Measurements from ENCODE around the gene ARID3A.
A peak's percentile ranks its signal among the peaks of the same experiment; 100 is the strongest.

ARID3A gene

GRCh38 chr19:907183-907853 lies 18.5 kb upstream of the ARID3A start:
- Histone ChIP-seq H3K9me2 (replicated peaks; ENCODE audit: insufficient read depth, low read length) (no peaks in the 10 kb centered on the region), H3K9me3 (ENCODE audit: insufficient read depth, low read length) (no peaks in the 10 kb centered on the region), H3K27me3 (ENCODE audit: low read length) (no peaks in the 10 kb centered on the region), H3K4me2 (ENCODE audit: low read depth, low read length, poor library complexity, severe bottlenecking) (no peak overlapping the region), H3F3A (ENCODE audit: insufficient read depth) (no peaks in the 10 kb centered on the region), H3K79me2 (ENCODE audit: insufficient read depth, low read length) (no peaks in the 10 kb centered on the region), H2AFZ (ENCODE audit: low read depth, low read length, severe bottlenecking) (no peak overlapping the region), H3K36me3 (ENCODE audit: low read length) (no peaks in the 10 kb centered on the region), H3K9ac (ENCODE audit: low read length) (no peak overlapping the region), H3K27ac (ENCODE audit: low read depth, low read length) (no peak overlapping the region), H3K4me3 (ENCODE audit: insufficient read depth, low read length, poor library complexity, severe bottlenecking) (no peak overlapping the region), H4K20me1 (ENCODE audit: low read depth, low read length) (no peaks in the 10 kb centered on the region)
- TF ChIP-seq EZH2phosphoT487 (conservative IDR thresholded peaks at IDR 0.05; ENCODE audit: low read length) (no peak), CTCF (IDR thresholded peaks at IDR 0.05; ENCODE audit: insufficient read depth, low read length, poor library complexity, severe bottlenecking) (no peak)

DNA sequence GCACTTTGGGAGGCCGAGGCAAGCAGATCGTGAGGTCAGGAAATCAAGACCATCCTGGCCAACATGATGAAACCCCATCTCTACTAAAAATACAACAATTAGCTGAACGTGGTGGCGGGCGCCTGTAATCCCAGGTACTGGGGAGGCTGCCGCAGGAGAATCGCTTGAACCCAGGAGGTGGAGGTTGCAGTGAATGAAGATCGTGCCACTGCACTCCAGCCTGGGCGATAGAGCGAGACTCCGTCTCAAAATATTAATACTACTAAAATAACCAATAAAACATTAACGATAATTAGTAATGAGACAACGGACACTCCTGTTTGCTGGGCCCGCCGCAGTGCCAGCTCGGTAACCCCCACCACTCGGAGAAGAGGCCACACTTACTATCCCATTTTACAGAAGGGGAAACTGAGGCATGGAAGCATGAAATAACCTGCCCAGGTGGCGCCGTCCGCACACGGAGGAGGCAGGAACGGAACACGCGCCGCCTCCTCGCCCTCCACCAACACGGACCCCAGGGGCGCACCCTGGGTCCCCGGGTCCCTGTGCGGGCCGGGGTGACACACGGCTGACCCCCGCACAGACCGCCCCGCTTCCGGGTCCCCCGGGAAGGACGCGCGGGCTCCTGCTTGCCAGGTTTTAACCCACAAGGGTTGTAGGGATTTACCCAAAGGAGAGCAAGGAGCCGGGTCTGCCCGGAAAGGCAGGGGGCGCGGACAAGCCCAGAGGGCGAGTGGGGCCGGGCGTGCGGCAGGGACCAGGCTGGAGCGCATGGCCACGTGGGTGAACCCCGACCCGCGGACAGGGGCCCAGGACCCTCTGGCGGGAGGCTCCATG lies 14.4 kb upstream of the ARID3A start:
- no peak for TF ChIP-seq EZH2phosphoT487 (conservative IDR thresholded peaks at IDR 0.05; ENCODE audit: low read length)
- TF ChIP-seq CTCF (IDR thresholded peaks at IDR 0.05; ENCODE audit: insufficient read depth, low read length, poor library complexity, severe bottlenecking): no peak
- Histone ChIP-seq H4K20me1 (ENCODE audit: low read depth, low read length) (no peaks in the 10 kb centered on the region), H3F3A (ENCODE audit: insufficient read depth) (no peaks in the 10 kb centered on the region), H3K36me3 (ENCODE audit: low read length) (no peaks in the 10 kb centered on the region), H3K27me3 (ENCODE audit: low read length) (no peaks in the 10 kb centered on the region), H3K9me3 (ENCODE audit: insufficient read depth, low read length) (no peaks in the 10 kb centered on the region), H3K4me3 (ENCODE audit: insufficient read depth, low read length, poor library complexity, severe bottlenecking) (no peak overlapping the region), H3K4me2 (ENCODE audit: low read depth, low read length, poor library complexity, severe bottlenecking) (no peak overlapping the region), H2AFZ (ENCODE audit: low read depth, low read length, severe bottlenecking) (no peak overlapping the region), H3K27ac (ENCODE audit: low read depth, low read length) (no peak overlapping the region), H3K79me2 (ENCODE audit: insufficient read depth, low read length) (no peaks in the 10 kb centered on the region), H3K9ac (ENCODE audit: low read length) (no peak overlapping the region), H3K9me2 (replicated peaks; ENCODE audit: insufficient read depth, low read length) (no peaks in the 10 kb centered on the region)

DNA sequence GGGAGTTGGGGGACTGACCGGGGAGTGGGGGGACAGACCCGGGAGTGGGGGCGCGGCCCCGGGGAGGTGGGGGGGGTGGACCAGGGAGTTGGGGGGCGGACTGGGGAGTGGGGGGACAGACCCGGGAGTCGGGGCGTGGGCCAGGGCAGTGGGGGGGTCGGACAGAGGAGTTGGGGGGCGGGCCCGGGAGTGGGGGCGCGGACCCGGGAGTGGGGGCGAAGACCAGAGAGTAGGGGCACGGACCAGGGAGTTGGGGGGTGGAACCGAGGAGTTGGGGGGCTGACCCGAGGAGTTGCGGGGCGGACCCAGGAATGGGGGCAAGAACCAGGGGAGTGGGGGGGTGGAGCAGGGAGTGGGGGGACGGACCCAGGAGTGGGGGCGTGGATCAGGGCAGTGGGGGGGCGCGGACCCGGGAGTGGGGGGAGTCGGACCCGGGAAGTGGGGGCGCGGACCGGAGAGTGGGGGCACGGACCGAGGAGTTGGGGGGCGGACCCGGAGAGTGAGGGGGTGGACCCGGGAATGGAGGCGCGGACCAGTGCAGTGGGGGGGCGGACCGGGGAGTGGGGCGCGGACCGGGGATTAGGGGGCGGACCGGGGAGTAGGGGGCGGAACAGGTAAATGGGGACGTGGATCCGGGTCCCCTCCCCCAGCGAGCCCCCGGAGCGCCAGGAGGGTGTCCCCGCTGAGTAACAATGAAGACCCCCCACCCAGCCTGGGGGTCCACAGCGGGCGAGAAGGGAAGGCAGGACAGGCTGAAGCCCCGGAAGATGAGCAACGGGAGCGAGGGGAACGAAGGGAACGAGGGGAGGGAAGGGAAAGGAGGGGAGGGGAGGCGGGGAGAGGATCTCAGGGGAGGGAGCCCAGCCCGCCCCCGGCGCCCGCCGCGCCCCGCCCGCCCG lies 13.4 kb upstream of the ARID3A start:
- H3K9ac ChIP-seq (ENCODE audit: low read length): peak overlapping the region; percentile 70
- no peak overlapping the region for H3K27ac ChIP-seq (ENCODE audit: low read depth, low read length)
- H4K20me1 ChIP-seq (ENCODE audit: low read depth, low read length): no peaks in the 10 kb centered on the region
- H3K9me3 ChIP-seq (ENCODE audit: insufficient read depth, low read length): no peaks in the 10 kb centered on the region
- no peak for TF ChIP-seq CTCF (IDR thresholded peaks at IDR 0.05; ENCODE audit: insufficient read depth, low read length, poor library complexity, severe bottlenecking)
- TF ChIP-seq EZH2phosphoT487 (conservative IDR thresholded peaks at IDR 0.05; ENCODE audit: low read length): no peak
- H3K79me2 ChIP-seq (ENCODE audit: insufficient read depth, low read length): no peaks in the 10 kb centered on the region
- H3K4me3 ChIP-seq (ENCODE audit: insufficient read depth, low read length, poor library complexity, severe bottlenecking): peak overlapping the region; percentile 95
- H3K27me3 ChIP-seq (ENCODE audit: low read length): no peaks in the 10 kb centered on the region
- no peaks in the 10 kb centered on the region for H3K9me2 ChIP-seq (replicated peaks; ENCODE audit: insufficient read depth, low read length)
- no peaks in the 10 kb centered on the region for H3K36me3 ChIP-seq (ENCODE audit: low read length)
- no peaks in the 10 kb centered on the region for H3F3A ChIP-seq (ENCODE audit: insufficient read depth)
- peak overlapping the region; percentile 76 for H3K4me2 ChIP-seq (ENCODE audit: low read depth, low read length, poor library complexity, severe bottlenecking)
- H2AFZ ChIP-seq (ENCODE audit: low read depth, low read length, severe bottlenecking): no peak overlapping the region
